Measurements from ENCODE around the gene LPIN2. TPM values are rescaled to one million over a fixed set of nuclear protein-coding genes. Genes with fewer than 3 reads are reported as not detected.
A peak's percentile ranks its signal among the peaks of the same experiment; 100 is the strongest.

Gene LPIN2
- total and polyA plus RNA-seq, 2 of the 13 experiments (the other 11 are each of a cell fraction or from before 2014, with no cell fraction given): 46.0 to 119 TPM

GRCh38 chr18:3035635-3036034 is 22.7 kb upstream of the LPIN2 start:
- 91% methylated on average over 5 of the region's 5 CpGs for WGBS (ENCODE audit: low lambda C conversion rate)

GRCh38 chr18:3032721-3033120 is 19.8 kb upstream of the LPIN2 start:
- intact Hi-C loops (cut with micrococcal nuclease; ENCODE audit: unreplicated experiment): no loop called here
- DNase-seq (ENCODE audit: low spot score): no peak
- H3K9ac ChIP-seq (ENCODE audit: insufficient read depth, low read depth, low read length): no peak overlapping the region
- H3K4me1 ChIP-seq (ENCODE audit: insufficient read depth, low read length): peaks cover 63% of the 10 kb centered on the region
- no peaks in the 10 kb centered on the region for H3K27me3 ChIP-seq (ENCODE audit: control insufficient read depth in 1 of 2, insufficient read depth in 2 of 2, low read length in 2 of 2)
- H3K36me3 ChIP-seq (replicated peaks in 1 of 2; ENCODE audit: control insufficient read depth in 1 of 2, insufficient read depth in 2 of 2, low read length in 2 of 2): no peaks in the 10 kb centered on the region
- ChIA-PET POLR2A (no interaction called here), CTCF (ENCODE audit: low intra/inter-chr PET ratio, low total read pairs) (no interaction called here)
- ATAC-seq: no peak
- no peak for FAIRE-seq
- no peak for TF ChIP-seq KLF13 (CRISPR knock-in tag; IDR thresholded peaks at IDR 0.05)
- TF ChIP-seq LBX2 (CRISPR knock-in tag; IDR thresholded peaks at IDR 0.05; ENCODE audit: borderline replicate concordance): no peak
- no peak for TF ChIP-seq TFDP1 (CRISPR knock-in tag; IDR thresholded peaks at IDR 0.05; ENCODE audit: borderline replicate concordance)
- TF ChIP-seq PBX3 (CRISPR knock-in tag; IDR thresholded peaks at IDR 0.05; ENCODE audit: borderline replicate concordance): no peak
- no peak for TF ChIP-seq KLF11 (CRISPR knock-in tag; IDR thresholded peaks at IDR 0.05)
- no peak for TF ChIP-seq BRD4 (CRISPR knock-in tag; IDR thresholded peaks at IDR 0.05)
- TF ChIP-seq ZNF780A (CRISPR knock-in tag; IDR thresholded peaks at IDR 0.05): no peak
- TF ChIP-seq POLR2AphosphoS5 (IDR thresholded peaks at IDR 0.05; ENCODE audit: low read depth, low read length): no peak
- no peak for TF ChIP-seq KLF16 (CRISPR knock-in tag; IDR thresholded peaks at IDR 0.05)
- TF ChIP-seq BORCS8-MEF2B (CRISPR knock-in tag; IDR thresholded peaks at IDR 0.05): no peak
- no peak for TF ChIP-seq NFATC3 (CRISPR knock-in tag; IDR thresholded peaks at IDR 0.05)
- no peak for TF ChIP-seq ZNF639 (CRISPR knock-in tag; conservative IDR thresholded peaks at IDR 0.05)
- H3K9me3 ChIP-seq (ENCODE audit: low read length): no peaks in the 10 kb centered on the region
- no peaks in the 10 kb centered on the region for H4K20me1 ChIP-seq (ENCODE audit: insufficient read depth, low read length)
- no peak overlapping the region for H3K4me2 ChIP-seq (ENCODE audit: low read depth, low read length)
- H3K4me3 ChIP-seq (replicated peaks in 1 of 3; ENCODE audit: insufficient read depth in 1 of 3, low read depth in 2 of 3, low read length in 3 of 3): no peak overlapping the region
- BruUV-seq (replicated peaks): no TSS peak
- H3K79me2 ChIP-seq (ENCODE audit: insufficient read depth, low read length): no peaks in the 10 kb centered on the region
- no peak overlapping the region for H3K27ac ChIP-seq (ENCODE audit: extremely low read length, insufficient read depth, low read length)
- H2AFZ ChIP-seq (ENCODE audit: low read length): no peak overlapping the region
- in situ Hi-C loops (cut with HindIII; ENCODE audit: extremely low pct_ligation_motif_present, low pct_unique_long_range_greater_than_20kb): loop anchor here (25.0 kb wide), 1 partner anchor 580 kb away; no protein-coding TSS in a partner anchor
- WGBS (ENCODE audit: low lambda C conversion rate): 87% methylated on average over 3 of the region's 3 CpGs

More at GRCh38 chr18:3035635-3036034, 22.7 kb upstream of the LPIN2 start:
- TF ChIP-seq GABPB1 (CRISPR knock-in tag; IDR thresholded peaks at IDR 0.05) (0 out of 2 replicates have a peak, but pooled peaks have one; percentile 28), ZFP36L2 (CRISPR knock-in tag; IDR thresholded peaks at IDR 0.05) (no peak)
- Histone ChIP-seq H4K20me1 (ENCODE audit: insufficient read depth, low read length) (no peaks in the 10 kb centered on the region), H3K79me2 (ENCODE audit: insufficient read depth, low read length) (no peaks in the 10 kb centered on the region), H3K4me1 (ENCODE audit: insufficient read depth, low read length) (peaks cover 57% of the 10 kb centered on the region), H3K27ac (ENCODE audit: extremely low read length, insufficient read depth, low read length) (no peak overlapping the region), H3K4me2 (ENCODE audit: low read depth, low read length) (no peak overlapping the region), H3K27me3 (ENCODE audit: control insufficient read depth in 1 of 2, insufficient read depth in 2 of 2, low read length in 2 of 2) (no peaks in the 10 kb centered on the region; a peak in 1 of 5 replicates), H2AFZ (ENCODE audit: low read length) (no peak overlapping the region), H3K36me3 (replicated peaks in 1 of 2; ENCODE audit: control insufficient read depth in 1 of 2, insufficient read depth in 2 of 2, low read length in 2 of 2) (no peaks in the 10 kb centered on the region), H3K9ac (ENCODE audit: insufficient read depth, low read depth, low read length) (no peak overlapping the region), H3K9me3 (ENCODE audit: low read length) (no peaks in the 10 kb centered on the region), H3K4me3 (replicated peaks in 1 of 3; ENCODE audit: insufficient read depth in 1 of 3, low read depth in 2 of 3, low read length in 3 of 3) (no peak overlapping the region)
- in situ Hi-C loops (cut with HindIII; ENCODE audit: extremely low pct_ligation_motif_present, low pct_unique_long_range_greater_than_20kb) (loop anchor here (25.0 kb wide), 1 partner anchor 577 kb away; no protein-coding TSS in a partner anchor), intact Hi-C loops (cut with micrococcal nuclease; ENCODE audit: unreplicated experiment) (loop anchor here (2.0 kb wide), 1 partner anchor 49 kb away; no protein-coding TSS in a partner anchor)
- DNase-seq (ENCODE audit: low spot score) (no peak), FAIRE-seq (no peak), ATAC-seq (no peak)
- BruUV-seq (replicated peaks): no TSS peak
- CTCF ChIA-PET (ENCODE audit: low intra/inter-chr PET ratio, low total read pairs): no interaction called here
- POLR2A ChIA-PET: no interaction called here

Measured in HepG2 (cell line).